GM23338 (cell line): ENCODE results near the gene LRIG3. TPM values are rescaled to one million over a fixed set of nuclear protein-coding genes. Genes with fewer than 3 reads are reported as not detected.

ENCODE experiments used
- ATAC-seq: fragments of 200-7000 bp; cut with Tn5 transposase; 3 replicates; pipeline ENCODE4 v1.9.1; 2020
- DNase-seq: peaks from one replicate; pipeline ENCODE4 v3.0.0-alpha.2; 2015; ENCODE audit warnings: low spot score
- H2AFZ ChIP-seq: fragments of 200-600 bp; sonication (generic); 2 replicates; pipeline ENCODE4 v1.8.0; 2016; ENCODE audit warnings: antibody characterized with exemption, mild to moderate bottlenecking, moderate library complexity
- H3F3A ChIP-seq: fragments of 200-600 bp; sonication (generic); replicated peaks from 2 replicates; pipeline ENCODE4 v1.8.0; 2017; ENCODE audit warnings: antibody characterized with exemption, mixed run types, low read depth
- H3K27ac ChIP-seq: fragments of 200-600 bp; sonication (generic); 2 replicates; pipeline ENCODE4 v1.6.1; 2016; ENCODE audit warnings: low read depth
- H3K27me3 ChIP-seq: fragments of 200-600 bp; sonication (generic); 2 replicates; pipeline ENCODE4 v1.8.0; 2016; ENCODE audit warnings: mild to moderate bottlenecking, mixed run types, moderate library complexity; ENCODE audit not compliant: insufficient read depth
- H3K36me3 ChIP-seq: fragments of 200-600 bp; sonication (generic); 2 replicates; pipeline ENCODE4 v1.8.0; 2016; ENCODE audit warnings: mild to moderate bottlenecking; ENCODE audit not compliant: insufficient read depth
- H3K4me1 ChIP-seq: fragments of 200-600 bp; sonication (generic); 2 replicates; pipeline ENCODE4 v1.8.0; 2016; ENCODE audit warnings: mild to moderate bottlenecking, moderate library complexity; ENCODE audit not compliant: insufficient read depth
- H3K4me2 ChIP-seq: fragments of 200-600 bp; sonication (generic); 2 replicates; pipeline ENCODE4 v1.7.1; 2017; ENCODE audit warnings: mixed run types
- H3K4me3 ChIP-seq: fragments of 200-600 bp; sonication (generic); 2 replicates; pipeline ENCODE4 v1.6.1; 2016; ENCODE audit warnings: mixed run types
- H3K79me2 ChIP-seq: fragments of 200-600 bp; sonication (generic); replicated peaks from 2 replicates; pipeline ENCODE4 v1.8.0; 2017; ENCODE audit warnings: mild to moderate bottlenecking; ENCODE audit not compliant: insufficient read depth
- H3K9me2 ChIP-seq: fragments of 200-600 bp; sonication (generic); 2 replicates; pipeline ENCODE4 v1.8.0; 2017; ENCODE audit not compliant: insufficient read depth
- H4K20me1 ChIP-seq: fragments of 200-600 bp; sonication (generic); replicated peaks from 2 replicates; pipeline ENCODE4 v1.8.0; 2017; ENCODE audit warnings: mild to moderate bottlenecking; ENCODE audit not compliant: insufficient read depth
- H3K27ac Mint-ChIP-seq: 2 replicates; pipeline ENCODE4 v1.8.0; 2020; ENCODE audit warnings: inconsistent platforms, mild to moderate bottlenecking, moderate library complexity, mixed read lengths
- H3K27me3 Mint-ChIP-seq: 3 replicates; pipeline ENCODE4 v1.8.0; 2022; ENCODE audit warnings: low read depth, mild to moderate bottlenecking, moderate library complexity, mixed read lengths, inconsistent platforms; ENCODE audit not compliant: insufficient read depth, poor library complexity
- H3K36me3 Mint-ChIP-seq: 3 replicates; pipeline ENCODE4 v1.8.0; 2021; ENCODE audit warnings: low read depth, mild to moderate bottlenecking, inconsistent platforms, moderate library complexity, mixed read lengths
- H3K4me1 Mint-ChIP-seq: 3 replicates; pipeline ENCODE4 v1.8.0; 2020; ENCODE audit warnings: mild to moderate bottlenecking, inconsistent platforms, mixed read lengths
- H3K4me3 Mint-ChIP-seq: 3 replicates; pipeline ENCODE4 v1.8.0; 2021; ENCODE audit warnings: moderate library complexity, mild to moderate bottlenecking, inconsistent platforms, mixed read lengths
- H3K9me3 Mint-ChIP-seq: 3 replicates; pipeline ENCODE4 v1.8.0; 2020; ENCODE audit warnings: moderate library complexity, mild to moderate bottlenecking, inconsistent platforms, mixed read lengths
- CREB1 ChIP-seq: fragments of 250-450 bp; sonication (Bioruptor Pico); IDR thresholded peaks from 2 replicates; pipeline ENCODE4 v1.5.0; 2020; ENCODE audit warnings: low read depth, mild to moderate bottlenecking, moderate library complexity
- CTCF ChIP-seq, 2 experiments: fragments of 200-600 bp in 1 of 2; sonication (generic) in 1 of 2; conservative IDR thresholded peaks; 2 replicates each; pipeline versions ENCODE4 v1.5.1 to v1.6.1; 2016 to 2017; ENCODE audit warnings: antibody characterized with exemption in 2 of 2, low read depth in 2 of 2, mild to moderate bottlenecking in 2 of 2, moderate library complexity in 1 of 2
- ETS1 ChIP-seq: IDR thresholded peaks from 2 replicates; pipeline ENCODE4 v1.6.1; 2016; ENCODE audit warnings: antibody characterized with exemption
- EZH2 ChIP-seq: fragments of 200-600 bp; sonication (generic); IDR thresholded peaks from one replicate; pipeline ENCODE4 v1.8.0; 2017; ENCODE audit warnings: antibody characterized with exemption, mild to moderate bottlenecking, low read depth; ENCODE audit not compliant: unreplicated experiment
- EZH2phosphoT487 ChIP-seq: fragments of 200-600 bp; sonication (generic); IDR thresholded peaks from one replicate; pipeline ENCODE4 v1.8.1; 2018; ENCODE audit warnings: antibody characterized with exemption; ENCODE audit not compliant: unreplicated experiment
- JUNB ChIP-seq: IDR thresholded peaks from one replicate; pipeline ENCODE4 v1.6.1; 2016; ENCODE audit warnings: antibody characterized with exemption; ENCODE audit not compliant: unreplicated experiment
- POLR2AphosphoS5 ChIP-seq: IDR thresholded peaks from 2 replicates; pipeline ENCODE4 v1.6.1; 2016; ENCODE audit warnings: antibody characterized with exemption, low read depth
- ZNF114 ChIP-seq: fragments of 250-450 bp; sonication (Bioruptor Pico); IDR thresholded peaks from 2 replicates; pipeline ENCODE4 v1.5.0; 2020; ENCODE audit warnings: mild to moderate bottlenecking, moderate library complexity
- ZNF331 ChIP-seq: fragments of 250-450 bp; sonication (Bioruptor Pico); IDR thresholded peaks from 2 replicates; pipeline ENCODE4 v1.5.0; 2020; ENCODE audit warnings: low read depth, mild to moderate bottlenecking, moderate library complexity
- polyA plus RNA-seq: library from polyadenylated mRNA; unstranded; fragments of >200 nt; fragmentation: Nextera tagmentation; extraction: Ambion mirVana; gene quantifications from 2 replicates; pipeline ENCODE4 v1.2.1, GENCODE V29; 2016
- total RNA-seq: library from RNA; depleted of rRNA; stranded (reverse); fragments of >200 nt; shearing (Covaris generic); gene quantifications from 2 replicates; pipeline ENCODE4 v1.2.3, GENCODE V29; 2014
- TF ChIP-seq, protein P1 (sequence below): fragments of 250-450 bp; sonication (Bioruptor Pico); IDR thresholded peaks from 2 replicates; pipeline ENCODE4 v1.5.0; 2020; ENCODE audit warnings: mild to moderate bottlenecking, moderate library complexity

LRIG3 gene
- total and polyA plus RNA-seq, 2 experiments from 2014 or later, result 1.6 to 7.5 TPM

DNA sequence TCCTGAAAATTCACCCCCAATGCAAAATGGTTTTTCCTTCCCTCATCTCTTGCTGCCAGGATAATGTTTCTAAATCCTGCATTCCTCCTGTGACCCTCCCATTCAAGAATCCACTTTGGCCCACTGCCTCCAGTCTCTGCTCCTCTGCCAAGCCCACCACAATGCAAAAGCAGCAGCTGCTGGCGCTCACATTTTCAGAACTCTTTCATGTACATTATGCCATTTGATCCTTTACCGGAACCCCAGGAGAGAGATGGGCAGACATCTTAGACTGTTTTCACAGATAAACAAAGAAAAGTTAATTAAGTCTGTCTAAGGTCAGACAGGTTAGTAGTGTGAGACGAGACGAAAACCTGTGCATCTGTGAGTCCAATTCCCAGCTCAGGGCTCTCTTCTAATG is 12.9 kb downstream of the LRIG3 start:
- Histone ChIP-seq H3K4me3 (no peak overlapping the region), H3K4me2 (no peak overlapping the region), H3K79me2 (no peaks in the 10 kb centered on the region), H2AFZ (no peak overlapping the region), H3K4me1 (no peaks in the 10 kb centered on the region), H3F3A (no peaks in the 10 kb centered on the region), H3K27me3 (no peaks in the 10 kb centered on the region), H3K36me3 (no peaks in the 10 kb centered on the region), H3K27ac (no peak overlapping the region), H4K20me1 (peaks cover 6% of the 10 kb centered on the region; the same call in 1 of the 2 replicates), H3K9me2 (no peaks in the 10 kb centered on the region)
- H3K9me3 Mint-ChIP-seq, result peaks cover 5% of the 10 kb centered on the region; the same call in 1 of the 3 replicates
- TF ChIP-seq ETS1 (no peak), POLR2AphosphoS5 (no peak), EZH2 (no peak), ZNF331 (no peak), CREB1 (CRISPR knock-in tag) (no peak), ZNF114 (CRISPR knock-in tag) (no peak), JUNB (no peak), EZH2phosphoT487 (no peak), CTCF (conservative IDR thresholded peaks at IDR 0.05; ENCODE audit: low read depth in 2 of 2) (no peak)
- TF ChIP-seq, protein P1, sequence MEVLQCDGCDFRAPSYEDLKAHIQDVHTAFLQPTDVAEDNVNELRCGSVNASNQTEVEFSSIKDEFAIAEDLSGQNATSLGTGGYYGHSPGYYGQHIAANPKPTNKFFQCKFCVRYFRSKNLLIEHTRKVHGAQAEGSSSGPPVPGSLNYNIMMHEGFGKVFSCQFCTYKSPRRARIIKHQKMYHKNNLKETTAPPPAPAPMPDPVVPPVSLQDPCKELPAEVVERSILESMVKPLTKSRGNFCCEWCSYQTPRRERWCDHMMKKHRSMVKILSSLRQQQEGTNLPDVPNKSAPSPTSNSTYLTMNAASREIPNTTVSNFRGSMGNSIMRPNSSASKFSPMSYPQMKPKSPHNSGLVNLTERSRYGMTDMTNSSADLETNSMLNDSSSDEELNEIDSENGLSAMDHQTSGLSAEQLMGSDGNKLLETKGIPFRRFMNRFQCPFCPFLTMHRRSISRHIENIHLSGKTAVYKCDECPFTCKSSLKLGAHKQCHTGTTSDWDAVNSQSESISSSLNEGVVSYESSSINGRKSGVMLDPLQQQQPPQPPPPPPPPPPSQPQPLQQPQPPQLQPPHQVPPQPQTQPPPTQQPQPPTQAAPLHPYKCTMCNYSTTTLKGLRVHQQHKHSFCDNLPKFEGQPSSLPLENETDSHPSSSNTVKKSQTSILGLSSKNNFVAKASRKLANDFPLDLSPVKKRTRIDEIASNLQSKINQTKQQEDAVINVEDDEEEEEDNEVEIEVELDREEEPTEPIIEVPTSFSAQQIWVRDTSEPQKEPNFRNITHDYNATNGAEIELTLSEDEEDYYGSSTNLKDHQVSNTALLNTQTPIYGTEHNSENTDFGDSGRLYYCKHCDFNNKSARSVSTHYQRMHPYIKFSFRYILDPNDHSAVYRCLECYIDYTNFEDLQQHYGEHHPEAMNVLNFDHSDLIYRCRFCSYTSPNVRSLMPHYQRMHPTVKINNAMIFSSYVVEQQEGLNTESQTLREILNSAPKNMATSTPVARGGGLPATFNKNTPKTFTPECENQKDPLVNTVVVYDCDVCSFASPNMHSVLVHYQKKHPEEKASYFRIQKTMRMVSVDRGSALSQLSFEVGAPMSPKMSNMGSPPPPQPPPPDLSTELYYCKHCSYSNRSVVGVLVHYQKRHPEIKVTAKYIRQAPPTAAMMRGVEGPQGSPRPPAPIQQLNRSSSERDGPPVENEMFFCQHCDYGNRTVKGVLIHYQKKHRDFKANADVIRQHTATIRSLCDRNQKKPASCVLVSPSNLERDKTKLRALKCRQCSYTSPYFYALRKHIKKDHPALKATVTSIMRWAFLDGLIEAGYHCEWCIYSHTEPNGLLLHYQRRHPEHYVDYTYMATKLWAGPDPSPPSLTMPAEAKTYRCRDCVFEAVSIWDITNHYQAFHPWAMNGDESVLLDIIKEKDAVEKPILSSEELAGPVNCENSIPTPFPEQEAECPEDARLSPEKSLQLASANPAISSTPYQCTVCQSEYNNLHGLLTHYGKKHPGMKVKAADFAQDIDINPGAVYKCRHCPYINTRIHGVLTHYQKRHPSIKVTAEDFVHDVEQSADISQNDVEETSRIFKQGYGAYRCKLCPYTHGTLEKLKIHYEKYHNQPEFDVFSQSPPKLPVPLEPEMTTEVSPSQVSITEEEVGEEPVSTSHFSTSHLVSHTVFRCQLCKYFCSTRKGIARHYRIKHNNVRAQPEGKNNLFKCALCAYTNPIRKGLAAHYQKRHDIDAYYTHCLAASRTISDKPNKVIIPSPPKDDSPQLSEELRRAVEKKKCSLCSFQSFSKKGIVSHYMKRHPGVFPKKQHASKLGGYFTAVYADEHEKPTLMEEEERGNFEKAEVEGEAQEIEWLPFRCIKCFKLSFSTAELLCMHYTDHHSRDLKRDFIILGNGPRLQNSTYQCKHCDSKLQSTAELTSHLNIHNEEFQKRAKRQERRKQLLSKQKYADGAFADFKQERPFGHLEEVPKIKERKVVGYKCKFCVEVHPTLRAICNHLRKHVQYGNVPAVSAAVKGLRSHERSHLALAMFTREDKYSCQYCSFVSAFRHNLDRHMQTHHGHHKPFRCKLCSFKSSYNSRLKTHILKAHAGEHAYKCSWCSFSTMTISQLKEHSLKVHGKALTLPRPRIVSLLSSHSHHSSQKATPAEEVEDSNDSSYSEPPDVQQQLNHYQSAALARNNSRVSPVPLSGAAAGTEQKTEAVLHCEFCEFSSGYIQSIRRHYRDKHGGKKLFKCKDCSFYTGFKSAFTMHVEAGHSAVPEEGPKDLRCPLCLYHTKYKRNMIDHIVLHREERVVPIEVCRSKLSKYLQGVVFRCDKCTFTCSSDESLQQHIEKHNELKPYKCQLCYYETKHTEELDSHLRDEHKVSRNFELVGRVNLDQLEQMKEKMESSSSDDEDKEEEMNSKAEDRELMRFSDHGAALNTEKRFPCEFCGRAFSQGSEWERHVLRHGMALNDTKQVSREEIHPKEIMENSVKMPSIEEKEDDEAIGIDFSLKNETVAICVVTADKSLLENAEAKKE (CRISPR knock-in tag), result no peak
- ATAC-seq (no peak), DNase-seq (no peak)
- no peak overlapping the region for H3K27ac Mint-ChIP-seq
- H3K4me1 Mint-ChIP-seq, result peaks cover 10% of the 10 kb centered on the region
- no peak overlapping the region for H3K4me3 Mint-ChIP-seq
- H3K27me3 Mint-ChIP-seq, result peaks cover 5% of the 10 kb centered on the region
- peaks cover 35% of the 10 kb centered on the region for H3K36me3 Mint-ChIP-seq
